Sigmoid colon (tissue), 4 donors: ENCODE data around the gene PCDHGA5.

Experiments used
- CTCF ChIP-seq, 4 experiments: fragments of 450-650 bp in 3 of 4; fragments of 200-600 bp in 1 of 4; IDR thresholded peaks; one replicate each; pipeline ENCODE4 v1.5.1; 2016 to 2019; ENCODE audit warnings: antibody characterized with exemption in 4 of 4, mild to moderate bottlenecking in 3 of 4, moderate library complexity in 2 of 4
- POLR2AphosphoS5 ChIP-seq, 4 donors: sonication (generic); formaldehyde crosslinking; IDR thresholded peaks; one replicate each; pipeline ENCODE4 v1.6.1; 2017; ENCODE audit warnings: antibody characterized with exemption in 4 of 4

GRCh38 chr5:141399555-141400258 lies 35.7 kb downstream of the PCDHGA5 start:
- TF ChIP-seq CTCF (IDR thresholded peaks at IDR 0.05) (no peak), POLR2AphosphoS5 (IDR thresholded peaks at IDR 0.05) (no peak)
